ENCODE measurements around the gene BHLHE41. TPM values are rescaled to one million over a fixed set of nuclear protein-coding genes. Genes with fewer than 3 reads are reported as not detected.

The BHLHE41 gene
- polyA plus RNA-seq, 1 of the 3 experiments (the other 2 are of a cell fraction), result 16.1 TPM

DNA sequence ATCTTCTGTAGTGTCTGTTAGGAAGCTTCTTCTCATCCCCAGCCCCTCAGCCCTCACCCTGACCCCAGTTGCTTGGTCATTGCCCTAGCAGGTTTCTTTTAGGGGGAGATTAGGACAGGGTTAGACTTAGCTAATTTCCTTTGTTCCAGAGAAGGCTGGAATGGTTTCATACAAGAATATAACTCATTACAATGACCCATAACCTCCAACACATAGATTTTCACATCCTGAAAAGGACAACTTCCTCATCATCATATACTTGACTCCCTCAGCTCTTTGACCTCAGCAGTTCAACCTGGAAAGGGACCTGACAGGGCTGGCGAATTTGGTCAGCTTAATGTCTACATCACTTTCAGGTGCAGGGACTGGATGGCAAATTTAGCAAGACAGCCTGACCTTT, 8.0 kb upstream of the BHLHE41 start:
- Histone ChIP-seq H3F3A (replicated peaks; ENCODE audit: insufficient read depth) (no peaks in the 10 kb centered on the region), H3K9ac (no peak overlapping the region), H3K79me2 (ENCODE audit: insufficient read depth) (no peaks in the 10 kb centered on the region), H4K20me1 (ENCODE audit: insufficient read depth) (no peaks in the 10 kb centered on the region), H3K4me3 (ENCODE audit: low read depth in 2 of 2, low read length in 1 of 2) (no peak overlapping the region), H3K27me3 (ENCODE audit: insufficient read depth) (no peaks in the 10 kb centered on the region), H3K4me2 (no peak overlapping the region), H3K36me3 (replicated peaks in 1 of 2; ENCODE audit: control insufficient read depth in 1 of 2, insufficient read depth in 2 of 2, low read length in 1 of 2) (no peaks in the 10 kb centered on the region), H3K27ac (ENCODE audit: low read depth in 2 of 2, low read length in 1 of 2) (no peak overlapping the region), H3K4me1 (ENCODE audit: control insufficient read depth in 1 of 2, insufficient read depth in 2 of 2, low read depth in 1 of 2, low read length in 1 of 2) (no peaks in the 10 kb centered on the region; a peak in 1 of 4 replicates), H3K9me3 (no peaks in the 10 kb centered on the region), H3K9me2 (no peaks in the 10 kb centered on the region), H2AFZ (ENCODE audit: low read depth) (no peak overlapping the region)
- WGBS (ENCODE audit: low lambda C conversion rate), result 72% methylated on average over 1 of the region's 1 CpG
- DNase-seq, result no peak
- TF ChIP-seq CHD2 (IDR thresholded peaks at IDR 0.05; ENCODE audit: low read length, partially characterized antibody) (no peak), FOSL2 (IDR thresholded peaks at IDR 0.05; ENCODE audit: borderline replicate concordance, low read depth) (no peak), FOXM1 (IDR thresholded peaks at IDR 0.05; ENCODE audit: low read depth) (no peak)
- ChIA-PET CTCF (interaction anchor here (1.6 to 4.2 kb wide), 2 partner anchors 10 to 13 kb away, joined by 3 to 22 read pairs; partner anchors contain the start of gene BHLHE41), POLR2A (no interaction called here)

DNA sequence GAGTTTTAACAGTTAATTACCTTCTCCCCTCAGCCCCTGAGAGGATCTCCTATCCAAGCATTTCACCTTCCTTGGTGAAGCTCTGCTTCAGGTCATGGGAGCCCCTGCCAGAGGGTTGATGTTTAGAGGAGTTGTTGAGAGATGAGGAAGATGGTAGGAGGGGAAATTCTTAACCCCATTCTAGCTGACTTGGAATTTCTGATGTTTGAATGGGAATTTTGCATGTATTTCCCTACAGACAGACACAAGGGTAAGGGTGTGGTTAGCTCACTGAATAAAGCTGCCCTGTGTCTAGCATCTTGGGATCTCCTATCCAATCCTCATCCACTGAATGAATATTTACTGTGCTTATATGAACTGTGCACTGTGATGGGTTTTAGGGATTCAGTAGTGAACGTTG, 7.1 kb upstream of the BHLHE41 start:
- H3K27me3 ChIP-seq (ENCODE audit: insufficient read depth), result no peaks in the 10 kb centered on the region
- no peak overlapping the region for H2AFZ ChIP-seq (ENCODE audit: low read depth)
- H3K4me1 ChIP-seq (ENCODE audit: control insufficient read depth in 1 of 2, insufficient read depth in 2 of 2, low read depth in 1 of 2, low read length in 1 of 2), result peaks cover 0 to 2% of the 10 kb centered on the region in 2 experiments; a peak in 2 of 4 replicates
- DNase-seq, result no peak
- H3K4me2 ChIP-seq, result no peak overlapping the region
- H3F3A ChIP-seq (replicated peaks; ENCODE audit: insufficient read depth), result no peaks in the 10 kb centered on the region
- no peaks in the 10 kb centered on the region for H3K79me2 ChIP-seq (ENCODE audit: insufficient read depth)
- CTCF ChIA-PET, result interaction anchor here (1.6 kb wide), 1 partner anchor 12 kb away, joined by 3 read pairs; no protein-coding TSS in a partner anchor
- H3K36me3 ChIP-seq (replicated peaks in 1 of 2; ENCODE audit: control insufficient read depth in 1 of 2, insufficient read depth in 2 of 2, low read length in 1 of 2), result no peaks in the 10 kb centered on the region
- POLR2A ChIA-PET, result no interaction called here
- 47% methylated on average over 1 of the region's 1 CpG for WGBS (ENCODE audit: low lambda C conversion rate)
- no peak overlapping the region for H3K27ac ChIP-seq (ENCODE audit: low read depth in 2 of 2, low read length in 1 of 2)
- no peaks in the 10 kb centered on the region for H4K20me1 ChIP-seq (ENCODE audit: insufficient read depth)
- no peak overlapping the region for H3K9ac ChIP-seq
- no peak for TF ChIP-seq RXRA (IDR thresholded peaks at IDR 0.05; ENCODE audit: borderline replicate concordance, low read depth)
- TF ChIP-seq FOXJ3 (CRISPR knock-in tag; IDR thresholded peaks at IDR 0.05), result no peak
- no peak for TF ChIP-seq FOXM1 (IDR thresholded peaks at IDR 0.05; ENCODE audit: low read depth)
- TF ChIP-seq, protein P1, sequence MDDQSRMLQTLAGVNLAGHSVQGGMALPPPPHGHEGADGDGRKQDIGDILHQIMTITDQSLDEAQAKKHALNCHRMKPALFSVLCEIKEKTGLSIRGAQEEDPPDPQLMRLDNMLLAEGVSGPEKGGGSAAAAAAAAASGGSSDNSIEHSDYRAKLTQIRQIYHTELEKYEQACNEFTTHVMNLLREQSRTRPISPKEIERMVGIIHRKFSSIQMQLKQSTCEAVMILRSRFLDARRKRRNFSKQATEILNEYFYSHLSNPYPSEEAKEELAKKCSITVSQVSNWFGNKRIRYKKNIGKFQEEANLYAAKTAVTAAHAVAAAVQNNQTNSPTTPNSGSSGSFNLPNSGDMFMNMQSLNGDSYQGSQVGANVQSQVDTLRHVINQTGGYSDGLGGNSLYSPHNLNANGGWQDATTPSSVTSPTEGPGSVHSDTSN (IDR thresholded peaks at IDR 0.05), result no peak
- TF ChIP-seq RAD21 (IDR thresholded peaks at IDR 0.05; ENCODE audit: low read length), result no peak
- TF ChIP-seq GABPA (IDR thresholded peaks at IDR 0.05; ENCODE audit: low read depth), result no peak
- no peak for TF ChIP-seq TCF12 (IDR thresholded peaks at IDR 0.05)
- no peak for TF ChIP-seq TEAD4 (IDR thresholded peaks at IDR 0.05; ENCODE audit: borderline replicate concordance, insufficient read depth)
- H3K4me3 ChIP-seq (ENCODE audit: low read depth in 2 of 2, low read length in 1 of 2), result no peak overlapping the region
- no peaks in the 10 kb centered on the region for H3K9me3 ChIP-seq
- H3K9me2 ChIP-seq, result no peaks in the 10 kb centered on the region

DNA sequence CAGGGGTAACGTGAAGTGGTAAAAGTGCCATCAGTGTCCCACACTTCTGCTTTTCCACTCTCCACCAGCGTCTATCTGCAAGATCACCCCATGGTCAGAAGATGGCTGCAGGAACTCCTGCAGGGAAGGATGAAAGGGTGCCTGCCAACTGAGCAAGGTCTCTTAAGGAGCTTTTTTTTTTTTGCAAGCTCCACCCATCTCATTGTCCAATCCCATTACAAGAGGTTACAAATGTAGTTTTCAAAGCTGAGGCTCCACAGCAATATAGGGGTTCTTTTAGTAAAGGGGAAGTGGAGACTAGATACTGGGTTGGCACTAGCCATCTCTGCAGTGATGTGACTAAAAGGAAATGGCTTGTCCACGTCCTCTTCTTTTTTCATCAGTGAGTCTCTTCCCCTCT, 5.9 kb upstream of the BHLHE41 start:
- no peaks in the 10 kb centered on the region for H3K36me3 ChIP-seq (replicated peaks in 1 of 2; ENCODE audit: control insufficient read depth in 1 of 2, insufficient read depth in 2 of 2, low read length in 1 of 2)
- no peak overlapping the region for H3K9ac ChIP-seq
- no peaks in the 10 kb centered on the region for H3K9me2 ChIP-seq
- H3K9me3 ChIP-seq, result no peaks in the 10 kb centered on the region
- DNase-seq, result no peak
- POLR2A ChIA-PET, result no interaction called here
- peaks cover 0 to 5% of the 10 kb centered on the region in 2 experiments; a peak in 3 of 4 replicates for H3K4me1 ChIP-seq (ENCODE audit: control insufficient read depth in 1 of 2, insufficient read depth in 2 of 2, low read depth in 1 of 2, low read length in 1 of 2)
- H3F3A ChIP-seq (replicated peaks; ENCODE audit: insufficient read depth), result no peaks in the 10 kb centered on the region
- no peak overlapping the region for H3K4me2 ChIP-seq
- WGBS (ENCODE audit: low lambda C conversion rate), result 79% methylated on average over 3 of the region's 3 CpGs
- no peaks in the 10 kb centered on the region for H4K20me1 ChIP-seq (ENCODE audit: insufficient read depth)
- CTCF ChIA-PET, result interaction anchor here (0.6 kb wide), 1 partner anchor 17 kb away, joined by 3 read pairs; no protein-coding TSS in a partner anchor
- H2AFZ ChIP-seq (ENCODE audit: low read depth), result no peak overlapping the region
- no peaks in the 10 kb centered on the region for H3K27me3 ChIP-seq (ENCODE audit: insufficient read depth)
- H3K4me3 ChIP-seq (ENCODE audit: low read depth in 2 of 2, low read length in 1 of 2), result no peak overlapping the region
- H3K27ac ChIP-seq (ENCODE audit: low read depth in 2 of 2, low read length in 1 of 2), result no peak overlapping the region
- TF ChIP-seq FOXM1 (IDR thresholded peaks at IDR 0.05; ENCODE audit: low read depth) (no peak), MAX (IDR thresholded peaks at IDR 0.05; ENCODE audit: low read depth) (no peak), SMC3 (IDR thresholded peaks at IDR 0.05; ENCODE audit: low read depth, low read length) (no peak), FOSL2 (IDR thresholded peaks at IDR 0.05; ENCODE audit: borderline replicate concordance, low read depth) (no peak)
- H3K79me2 ChIP-seq (ENCODE audit: insufficient read depth), result no peaks in the 10 kb centered on the region
